Astrocyte (in vitro differentiated cells and primary cell): ENCODE data around the gene EIF4EBP2. TPM values are rescaled to one million over a fixed set of nuclear protein-coding genes. Genes with fewer than 3 reads are reported as not detected.

Experiments used
- DNase-seq: peaks from one replicate; pipeline ENCODE4 v3.0.0-alpha.2; 2010; ENCODE audit warnings: low read depth
- FAIRE-seq: peaks from 2 replicates; lab custom pipeline; 2011; peaks lifted over from hg19 to GRCh38; lab: Jason Lieb, UNC
- H2AFZ ChIP-seq: 2 replicates; pipeline ENCODE4 v1.6.0; 2012; ENCODE audit warnings: low read depth, low read length, inconsistent platforms
- H3K27ac ChIP-seq: 2 replicates; pipeline ENCODE4 v1.5.1; 2011; ENCODE audit warnings: low read depth, low read length, inconsistent platforms
- H3K27me3 ChIP-seq: 2 replicates; pipeline ENCODE4 v1.6.0; 2011; ENCODE audit warnings: low read length, inconsistent platforms; ENCODE audit not compliant: insufficient read depth
- H3K36me3 ChIP-seq: 2 replicates; pipeline ENCODE4 v1.5.1; 2011; ENCODE audit warnings: low read length, inconsistent platforms; ENCODE audit not compliant: insufficient read depth
- H3K4me1 ChIP-seq: 2 replicates; pipeline ENCODE4 v1.5.1; 2011; ENCODE audit warnings: low read length, inconsistent platforms; ENCODE audit not compliant: insufficient read depth
- H3K4me2 ChIP-seq: 2 replicates; pipeline ENCODE4 v1.6.0; 2012; ENCODE audit warnings: low read length, inconsistent platforms
- H3K4me3 ChIP-seq: 2 replicates; pipeline ENCODE4 v1.5.1; 2011; ENCODE audit warnings: low read depth, mild to moderate bottlenecking, low read length, inconsistent platforms; ENCODE audit not compliant: insufficient read depth
- H3K79me2 ChIP-seq: 2 replicates; pipeline ENCODE4 v1.6.0; 2012; ENCODE audit warnings: mild to moderate bottlenecking, low read length, inconsistent platforms; ENCODE audit not compliant: insufficient read depth
- H3K9ac ChIP-seq: 2 replicates; pipeline ENCODE4 v1.6.0; 2012; ENCODE audit warnings: mild to moderate bottlenecking, low read length, inconsistent platforms
- H3K9me3 ChIP-seq: 2 replicates; pipeline ENCODE4 v1.5.1; 2012; ENCODE audit warnings: low read depth, mild to moderate bottlenecking, low read length, inconsistent platforms; ENCODE audit not compliant: insufficient read depth
- H4K20me1 ChIP-seq: 2 replicates; pipeline ENCODE4 v1.6.0; 2012; ENCODE audit warnings: low read length, inconsistent platforms; ENCODE audit not compliant: insufficient read depth
- H3K27ac Mint-ChIP-seq: one replicate; pipeline ENCODE4 v1.8.0; 2021; ENCODE audit warnings: mild to moderate bottlenecking, mixed read lengths; ENCODE audit not compliant: unreplicated experiment
- H3K27me3 Mint-ChIP-seq: one replicate; pipeline ENCODE4 v1.8.0; 2021; ENCODE audit warnings: low read depth, mixed read lengths; ENCODE audit not compliant: unreplicated experiment
- H3K36me3 Mint-ChIP-seq: one replicate; pipeline ENCODE4 v1.8.0; 2021; ENCODE audit warnings: low read depth, mixed read lengths; ENCODE audit not compliant: unreplicated experiment
- H3K4me1 Mint-ChIP-seq: one replicate; pipeline ENCODE4 v1.8.0; 2021; ENCODE audit warnings: low read depth, mixed read lengths; ENCODE audit not compliant: unreplicated experiment
- H3K4me3 Mint-ChIP-seq: one replicate; pipeline ENCODE4 v1.8.0; 2021; ENCODE audit warnings: mild to moderate bottlenecking, moderate library complexity, mixed read lengths; ENCODE audit not compliant: unreplicated experiment
- H3K9me3 Mint-ChIP-seq: one replicate; pipeline ENCODE4 v1.8.0; 2021; ENCODE audit warnings: mild to moderate bottlenecking, mixed read lengths; ENCODE audit not compliant: unreplicated experiment
- EZH2 ChIP-seq: IDR thresholded peaks from 2 replicates; pipeline ENCODE4 v1.6.1; 2012; ENCODE audit warnings: mild to moderate bottlenecking, low read length, inconsistent platforms; ENCODE audit not compliant: insufficient read depth
- total RNA-seq: library from RNA; stranded (reverse); gene quantifications from 2 replicates; pipeline ENCODE4 v1.2.1, GENCODE V29; 2021
- TF ChIP-seq, protein P1 (sequence below): IDR thresholded peaks from 2 replicates; pipeline ENCODE4 v1.5.1; 2011; ENCODE audit warnings: low read depth, mild to moderate bottlenecking, inconsistent platforms, low read length, moderate library complexity; ENCODE audit not compliant: insufficient read depth

Gene EIF4EBP2
- total RNA-seq, 1 donor from 2014 or later, result 74.0 TPM

DNA sequence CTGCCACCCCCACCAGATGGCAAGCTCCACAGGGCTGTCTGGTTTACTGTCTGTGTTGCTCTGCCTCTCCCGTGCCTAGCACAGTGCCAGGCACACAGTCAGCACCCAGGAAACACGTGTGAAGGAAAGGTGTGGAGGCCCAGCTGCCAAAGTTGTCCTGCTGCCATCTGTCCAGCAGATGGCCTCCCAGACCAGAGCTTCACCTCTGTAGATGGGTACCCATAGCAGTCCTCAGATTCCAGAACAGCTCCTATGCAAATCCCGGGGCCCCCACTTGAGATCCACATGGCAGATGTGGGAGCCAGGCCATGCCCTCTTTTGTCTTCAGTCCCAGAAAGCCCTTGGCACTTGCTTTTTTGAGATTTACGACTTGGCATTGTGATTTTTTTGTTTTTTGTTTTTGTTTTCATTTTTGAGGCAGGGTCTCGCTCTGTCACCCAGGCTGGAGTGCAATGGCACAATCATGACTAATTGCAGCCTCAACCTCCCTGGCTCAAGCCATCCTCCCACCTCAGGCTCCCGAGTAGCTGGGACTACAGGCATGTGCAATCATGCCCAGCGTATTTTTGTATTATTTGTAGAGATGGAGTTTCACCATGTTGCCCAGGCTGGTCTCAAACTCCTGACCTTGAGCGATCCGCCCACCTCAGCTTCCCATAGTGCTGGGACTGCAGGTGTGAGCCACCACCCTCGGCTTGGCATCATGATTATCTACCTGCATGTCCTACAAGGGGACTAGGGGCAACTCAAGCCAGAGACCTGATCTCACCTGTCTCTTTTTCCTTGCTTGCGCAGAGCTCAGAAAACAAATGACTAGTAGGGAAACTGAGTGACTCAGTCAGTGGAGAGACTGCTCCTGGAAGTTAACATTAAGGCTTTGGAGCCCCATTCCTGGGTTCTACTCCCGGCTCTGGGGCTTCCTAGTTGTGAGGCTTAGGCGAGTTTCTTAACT is 57.7 kb downstream of the EIF4EBP2 start:
- peaks cover 4% of the 10 kb centered on the region for H4K20me1 ChIP-seq
- no peaks in the 10 kb centered on the region for H3K79me2 ChIP-seq
- H3K9me3 ChIP-seq, result no peaks in the 10 kb centered on the region
- H3K36me3 ChIP-seq, result no peaks in the 10 kb centered on the region
- Mint-ChIP-seq H3K36me3 (no peaks in the 10 kb centered on the region), H3K4me3 (no peak overlapping the region), H3K27ac (no peak overlapping the region), H3K27me3 (peaks cover 36% of the 10 kb centered on the region), H3K9me3 (peaks cover 1% of the 10 kb centered on the region), H3K4me1 (no peaks in the 10 kb centered on the region)
- no peak overlapping the region for H3K9ac ChIP-seq
- H3K4me1 ChIP-seq, result peaks cover 10% of the 10 kb centered on the region
- H3K27me3 ChIP-seq, result peaks cover 2% of the 10 kb centered on the region
- H2AFZ ChIP-seq, result no peak overlapping the region
- H3K4me3 ChIP-seq, result no peak overlapping the region
- no peak overlapping the region for H3K27ac ChIP-seq
- H3K4me2 ChIP-seq, result no peak overlapping the region
- peak; percentile 5 for FAIRE-seq
- TF ChIP-seq EZH2, result no peak
- TF ChIP-seq, protein P1, sequence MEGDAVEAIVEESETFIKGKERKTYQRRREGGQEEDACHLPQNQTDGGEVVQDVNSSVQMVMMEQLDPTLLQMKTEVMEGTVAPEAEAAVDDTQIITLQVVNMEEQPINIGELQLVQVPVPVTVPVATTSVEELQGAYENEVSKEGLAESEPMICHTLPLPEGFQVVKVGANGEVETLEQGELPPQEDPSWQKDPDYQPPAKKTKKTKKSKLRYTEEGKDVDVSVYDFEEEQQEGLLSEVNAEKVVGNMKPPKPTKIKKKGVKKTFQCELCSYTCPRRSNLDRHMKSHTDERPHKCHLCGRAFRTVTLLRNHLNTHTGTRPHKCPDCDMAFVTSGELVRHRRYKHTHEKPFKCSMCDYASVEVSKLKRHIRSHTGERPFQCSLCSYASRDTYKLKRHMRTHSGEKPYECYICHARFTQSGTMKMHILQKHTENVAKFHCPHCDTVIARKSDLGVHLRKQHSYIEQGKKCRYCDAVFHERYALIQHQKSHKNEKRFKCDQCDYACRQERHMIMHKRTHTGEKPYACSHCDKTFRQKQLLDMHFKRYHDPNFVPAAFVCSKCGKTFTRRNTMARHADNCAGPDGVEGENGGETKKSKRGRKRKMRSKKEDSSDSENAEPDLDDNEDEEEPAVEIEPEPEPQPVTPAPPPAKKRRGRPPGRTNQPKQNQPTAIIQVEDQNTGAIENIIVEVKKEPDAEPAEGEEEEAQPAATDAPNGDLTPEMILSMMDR, result peak; percentile 82
- DNase-seq, result peak; percentile 23

DNA sequence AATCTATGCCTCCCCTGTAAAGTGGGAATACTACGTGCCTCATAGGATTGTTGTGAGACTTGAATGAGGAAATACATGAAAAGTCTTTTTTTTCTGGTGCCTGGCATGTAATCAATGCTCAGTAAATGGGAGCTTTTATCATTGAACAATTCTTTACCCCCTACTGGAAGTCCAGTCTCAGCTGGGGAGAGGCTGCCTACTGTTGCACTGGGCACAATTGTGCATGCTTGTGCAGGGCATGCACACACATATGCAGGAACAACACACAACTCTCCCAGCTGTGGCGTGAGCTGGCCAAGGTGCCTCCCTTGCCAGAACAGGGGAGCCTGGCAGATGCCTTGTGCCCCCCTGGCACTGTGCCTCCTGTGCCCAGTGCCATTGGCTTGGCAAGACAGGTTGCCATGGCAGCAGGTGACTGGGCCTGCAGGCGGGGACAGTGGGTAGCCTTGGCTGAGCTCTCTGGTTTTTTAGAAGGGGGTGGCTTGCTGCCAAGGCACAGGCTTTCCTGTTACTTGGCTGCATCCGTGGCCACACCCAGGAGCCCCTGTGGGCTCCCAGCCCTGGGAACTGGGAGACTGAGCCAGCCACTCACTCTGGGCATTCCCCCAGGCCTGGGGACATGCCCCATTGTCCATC is 58.5 kb downstream of the EIF4EBP2 start:
- H3K9me3 Mint-ChIP-seq, result peaks cover 1% of the 10 kb centered on the region
- H3K4me1 Mint-ChIP-seq, result no peaks in the 10 kb centered on the region
- no peak overlapping the region for H3K4me3 Mint-ChIP-seq
- FAIRE-seq (no peak), DNase-seq (no peak)
- no peak overlapping the region for H3K9ac ChIP-seq
- H3K36me3 ChIP-seq, result no peaks in the 10 kb centered on the region
- peaks cover 4% of the 10 kb centered on the region for H4K20me1 ChIP-seq
- H3K36me3 Mint-ChIP-seq, result no peaks in the 10 kb centered on the region
- no peaks in the 10 kb centered on the region for H3K79me2 ChIP-seq
- no peak overlapping the region for H3K27ac ChIP-seq
- H3K27me3 ChIP-seq, result peaks cover 3% of the 10 kb centered on the region
- H3K4me2 ChIP-seq, result no peak overlapping the region
- no peak overlapping the region for H3K27ac Mint-ChIP-seq
- no peak for TF ChIP-seq EZH2
- TF ChIP-seq, protein P1, result no peak
- H3K4me3 ChIP-seq, result no peak overlapping the region
- no peak overlapping the region for H2AFZ ChIP-seq
- peaks cover 10% of the 10 kb centered on the region for H3K4me1 ChIP-seq
- peaks cover 38% of the 10 kb centered on the region for H3K27me3 Mint-ChIP-seq
- H3K9me3 ChIP-seq, result no peaks in the 10 kb centered on the region
